Stimulated activated CD8-positive, alpha-beta memory T cell treated with anti-CD3 and anti-CD28 coated beads, Interleukin-12 subunit alpha, Interleukin-12 subunit beta, amount 100 ng/mL, for 24 hours (primary cell): ENCODE results near the gene NEURL4.

Experiments used
- DNase-seq: peaks from one replicate; pipeline ENCODE4 v3.0.0-alpha.2; 2020; ENCODE audit errors: extremely low read depth

The NEURL4 gene

DNA sequence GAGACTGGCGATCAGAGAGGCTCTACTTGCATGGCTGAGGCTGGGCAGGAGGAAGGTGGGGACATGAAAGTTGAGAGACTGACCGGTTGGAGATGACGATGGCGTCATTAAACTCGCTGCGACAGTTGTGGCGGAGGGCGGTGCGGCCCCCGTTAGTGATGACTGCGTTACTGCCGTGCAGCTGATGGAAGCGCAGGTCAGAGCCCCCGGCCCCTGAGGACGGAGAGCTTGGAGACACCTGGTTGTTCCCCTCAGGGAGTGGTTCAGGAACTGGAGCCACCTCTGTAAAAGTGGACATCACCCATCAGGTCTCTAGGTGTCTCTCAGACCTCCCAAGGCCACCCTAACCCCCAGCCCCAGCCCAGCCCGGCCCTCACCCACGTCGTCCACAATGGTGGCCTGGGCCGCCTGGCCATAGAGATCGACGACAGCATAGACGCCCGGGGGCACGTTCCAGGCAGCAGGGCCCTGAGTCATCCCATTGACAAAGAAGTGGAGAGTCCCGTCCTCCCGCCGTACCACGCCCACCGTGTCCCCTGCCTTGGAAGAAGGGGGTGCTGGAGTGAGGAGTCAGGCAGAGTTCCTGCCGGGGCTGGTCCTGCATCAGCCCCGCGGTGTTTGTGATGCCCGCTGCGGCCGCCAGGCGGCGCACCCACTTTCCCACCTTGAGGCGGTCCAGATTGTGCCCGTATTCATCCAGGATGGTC lies 5.3 kb downstream of the NEURL4 start:
- DNase-seq: no peak

DNA sequence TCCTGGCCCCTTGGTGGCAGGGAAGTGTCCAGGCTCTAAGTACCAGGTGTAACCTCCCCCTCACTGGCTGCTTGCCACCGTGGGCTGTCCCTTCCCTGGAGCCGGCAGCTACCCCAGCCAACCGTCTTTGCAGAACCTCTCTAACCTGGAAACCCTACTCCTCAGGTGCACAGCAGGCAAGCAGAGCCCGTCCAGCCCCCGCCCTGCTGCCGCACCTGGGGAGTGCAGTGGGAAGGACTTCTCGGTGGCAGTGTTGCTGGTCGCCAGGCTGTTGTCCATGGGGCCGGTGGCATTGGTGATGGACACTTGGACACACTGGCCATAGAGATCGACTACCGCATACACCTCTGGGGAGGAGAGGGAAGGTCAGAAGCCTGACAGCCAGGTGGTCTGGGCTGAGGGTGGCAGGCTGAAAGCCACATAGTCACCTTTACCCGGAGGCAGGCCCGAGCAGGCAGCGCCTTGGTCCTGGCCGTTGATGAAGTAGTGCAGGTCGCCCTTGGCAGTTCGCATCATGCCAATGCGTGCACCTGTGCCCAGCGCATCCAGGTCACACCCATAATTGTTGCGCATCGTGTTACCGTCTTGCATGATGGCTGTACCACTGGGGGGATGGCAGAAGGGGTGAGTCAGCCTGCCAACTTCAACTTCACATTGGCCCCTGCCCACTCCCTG lies 6.5 kb downstream of the NEURL4 start:
- DNase-seq: no peak

DNA sequence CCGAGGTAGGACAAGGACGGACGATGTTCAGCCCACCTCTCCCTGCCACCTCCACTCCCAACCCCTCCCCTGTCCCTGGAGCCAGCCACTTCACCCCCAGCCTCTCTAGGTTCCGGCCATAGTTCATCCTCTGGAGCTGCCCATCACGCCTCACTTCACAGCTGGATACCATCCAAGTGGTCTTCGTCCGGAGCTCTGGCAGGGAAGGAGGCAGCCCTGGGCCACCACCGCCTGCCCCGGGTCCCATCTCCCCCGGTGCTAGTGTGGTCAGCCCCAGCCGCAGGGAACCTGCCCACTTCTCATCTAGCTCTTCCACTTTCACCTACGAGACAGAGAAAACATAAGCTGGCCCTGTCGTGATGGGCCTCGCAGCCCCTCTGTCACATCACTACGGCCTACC lies 7.7 kb downstream of the NEURL4 start:
- DNase-seq: no peak

DNA sequence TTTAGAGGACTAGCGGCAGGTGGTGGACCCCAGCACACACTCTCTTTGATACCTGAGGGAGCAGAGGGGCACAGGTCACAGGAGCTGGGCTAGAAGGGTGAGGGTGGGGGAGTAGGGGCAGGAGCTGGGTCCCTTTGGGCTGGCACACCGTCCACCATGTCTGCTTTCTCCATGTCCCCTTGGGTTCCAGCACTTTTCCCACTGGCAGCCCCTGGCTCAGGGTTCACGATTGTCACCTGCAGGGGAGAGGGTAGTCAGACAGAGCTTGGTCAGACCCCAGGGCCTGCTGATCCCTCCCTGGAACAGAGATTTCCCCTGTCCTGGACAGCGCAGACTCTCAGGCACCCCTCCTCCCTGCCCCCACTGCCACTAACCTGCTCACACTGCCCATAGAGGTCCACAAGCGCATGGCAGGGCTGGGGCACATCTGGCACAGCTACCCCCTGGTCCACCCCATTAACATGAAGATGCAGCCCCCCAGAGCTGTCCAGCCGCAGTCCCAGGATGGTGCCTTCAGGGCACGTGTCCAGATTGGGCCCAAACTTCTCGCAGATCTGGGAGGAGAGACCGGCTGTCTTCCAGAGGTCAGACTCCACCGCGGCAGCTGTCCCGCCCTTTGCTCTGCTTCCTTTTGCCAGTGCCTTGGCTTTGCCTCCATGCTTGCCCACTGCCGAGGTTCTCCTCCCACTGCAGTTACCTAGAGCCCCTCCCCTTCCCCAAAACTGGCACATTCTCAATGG lies 10.8 kb downstream of the NEURL4 start:
- DNase-seq: no peak

DNA sequence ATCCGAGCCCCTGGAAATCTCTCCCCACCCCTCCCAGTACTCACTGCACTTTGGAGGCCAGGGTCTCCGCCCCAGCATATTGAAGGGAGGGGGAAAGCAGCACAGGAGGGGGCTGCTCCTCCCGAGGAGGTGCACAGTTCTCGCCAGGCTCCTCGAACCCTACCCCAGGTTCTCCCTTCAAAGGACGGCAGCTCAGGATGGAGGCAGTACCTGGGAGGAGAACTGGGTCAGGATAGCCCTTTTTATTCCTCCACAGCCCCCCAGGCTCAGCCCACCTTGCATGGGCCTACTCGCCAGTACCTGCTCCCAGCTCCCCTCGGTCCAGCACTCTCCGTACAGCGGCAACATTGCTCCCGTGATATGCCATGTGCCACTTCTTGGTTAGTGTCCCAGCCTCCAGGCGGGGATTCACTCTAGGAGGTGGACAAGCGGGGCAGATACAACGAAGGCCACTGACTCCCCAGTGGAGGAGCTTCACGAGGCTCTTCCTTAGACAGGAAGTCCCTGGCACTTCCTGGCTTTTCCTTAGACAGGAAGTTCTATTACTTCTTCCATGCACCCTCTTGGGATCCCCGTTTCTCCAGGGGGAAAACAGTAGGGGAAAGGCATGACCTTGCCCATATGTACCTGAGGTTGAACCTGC lies 11.9 kb downstream of the NEURL4 start:
- DNase-seq: no peak

GRCh38 chr17:7315570-7316235 lies 13.4 kb downstream of the NEURL4 start:
- no peak for DNase-seq

DNA sequence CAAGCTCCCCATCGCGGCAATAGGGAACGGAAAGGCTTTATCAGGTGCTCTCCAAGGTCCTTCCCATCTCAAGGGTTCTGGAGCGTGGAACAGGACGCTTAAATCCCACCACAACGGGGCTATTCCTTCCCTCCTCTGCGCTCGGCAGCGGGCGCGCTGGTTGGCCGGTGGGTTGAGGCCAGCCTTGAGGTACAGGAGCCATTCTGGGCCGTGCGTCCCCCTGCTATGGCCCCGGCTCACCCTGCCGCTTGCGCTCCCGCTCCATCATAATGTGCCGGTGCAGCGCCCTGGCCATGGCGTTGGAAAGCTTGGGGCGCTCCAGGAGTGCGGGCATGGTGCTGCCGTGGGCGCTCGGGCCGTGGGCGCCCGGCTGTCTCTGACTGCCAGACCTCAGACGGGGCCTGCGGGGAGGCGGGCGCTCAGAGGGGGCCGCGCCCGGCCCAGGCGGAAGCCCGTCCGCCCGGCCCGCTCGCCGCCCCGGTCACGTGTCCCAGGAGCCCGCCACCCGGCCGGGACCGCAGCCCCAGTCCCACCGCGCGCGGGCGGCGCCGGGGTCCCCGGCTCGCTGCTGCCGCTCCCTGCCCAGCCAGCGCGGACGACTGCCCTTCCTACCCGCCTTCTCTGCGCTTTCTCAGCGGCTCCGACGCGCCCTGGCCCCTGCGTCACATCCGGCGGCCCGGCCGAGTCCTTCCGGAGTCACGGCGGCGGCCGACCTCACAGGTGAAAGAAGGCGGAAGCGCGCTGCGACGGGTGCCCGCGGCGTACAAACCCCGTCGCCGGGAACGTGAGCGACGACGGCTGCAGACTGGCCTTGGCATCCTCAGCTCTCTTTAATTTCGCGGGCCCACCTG lies 14.2 kb downstream of the NEURL4 start, which contains the start of gene GPS2:
TSS of gene GPS2 (minus strand) at position 642 of the 851 bp plus-strand sequence. CDS start at position 334, 308 bp downstream.
- DNase-seq: peak; percentile 84

DNA sequence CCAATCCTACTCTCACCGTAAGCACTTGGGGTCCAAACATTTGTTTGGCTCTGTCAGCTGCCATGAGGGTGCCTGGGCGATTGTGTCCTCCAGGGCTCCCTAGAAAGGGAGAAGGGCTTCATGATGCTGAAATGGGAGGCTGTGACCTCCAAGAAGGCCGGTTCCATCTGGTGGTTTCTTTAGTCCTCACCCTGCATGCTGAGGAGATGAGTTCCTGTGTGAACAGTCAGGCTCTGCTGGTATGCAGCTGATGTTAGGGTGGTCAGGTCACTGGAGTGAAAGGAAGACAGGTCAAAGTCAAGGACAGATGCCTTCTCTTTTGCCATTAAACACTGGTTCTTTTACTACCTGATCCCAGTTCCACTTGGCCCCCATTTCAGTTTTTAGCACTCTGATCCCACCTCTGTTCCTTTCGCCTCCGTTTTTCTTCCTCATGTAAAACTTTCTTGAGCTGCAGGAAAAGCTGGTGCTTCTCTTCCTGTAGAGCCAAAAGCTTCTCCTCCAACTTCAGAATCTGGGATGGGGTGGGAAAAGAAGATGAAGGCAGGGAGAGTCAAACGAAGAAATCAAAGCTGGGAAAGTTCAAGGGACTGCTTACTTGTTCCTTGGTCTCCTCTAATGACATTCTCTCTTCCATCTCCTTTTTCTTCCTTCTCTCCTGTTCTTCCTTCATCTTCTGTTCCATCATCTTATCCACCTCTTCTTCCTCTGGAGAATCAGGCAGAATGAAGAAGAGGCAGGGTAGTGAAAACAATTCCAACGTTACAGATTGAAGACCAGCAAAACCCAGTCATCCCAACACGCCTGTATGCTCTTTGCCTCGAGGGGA lies 15.0 kb downstream of the NEURL4 start:
- DNase-seq: no peak

GRCh38 chr17:7313088-7313889 lies 15.8 kb downstream of the NEURL4 start:
- no peak for DNase-seq

- no peak for DNase-seq
Measured at GRCh38 chr17:7312432-7313087, 16.6 kb downstream of the NEURL4 start.

DNA sequence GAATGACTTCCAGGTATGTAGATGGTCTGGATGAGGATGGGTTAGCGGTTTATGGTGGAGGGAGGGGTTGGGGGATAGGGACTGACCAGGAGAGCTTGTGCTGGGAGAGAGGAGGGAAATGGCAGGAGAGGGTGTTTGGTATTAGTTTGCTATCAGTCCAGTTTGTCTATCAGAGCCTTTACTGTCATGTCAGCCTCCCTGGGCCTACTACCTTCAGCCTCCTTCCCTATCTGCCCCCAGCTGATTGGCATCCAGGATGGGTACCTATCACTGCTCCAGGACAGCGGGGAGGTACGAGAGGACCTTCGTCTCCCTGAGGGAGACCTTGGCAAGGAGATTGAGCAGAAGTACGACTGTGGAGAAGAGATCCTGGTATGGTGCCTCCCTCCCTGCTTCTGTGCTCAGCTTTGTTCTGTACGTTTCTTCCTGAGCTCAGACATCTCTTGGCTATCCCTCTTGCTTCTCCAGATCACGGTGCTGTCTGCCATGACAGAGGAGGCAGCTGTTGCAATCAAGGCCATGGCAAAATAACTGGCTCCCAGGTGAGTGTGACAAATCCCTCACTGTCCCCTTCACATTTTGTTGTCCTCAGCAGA lies 17.9 kb downstream of the NEURL4 start:
- no peak for DNase-seq

- no peak for DNase-seq
Measured at GRCh38 chr17:7309628-7310027, 19.5 kb downstream of the NEURL4 start.

DNA sequence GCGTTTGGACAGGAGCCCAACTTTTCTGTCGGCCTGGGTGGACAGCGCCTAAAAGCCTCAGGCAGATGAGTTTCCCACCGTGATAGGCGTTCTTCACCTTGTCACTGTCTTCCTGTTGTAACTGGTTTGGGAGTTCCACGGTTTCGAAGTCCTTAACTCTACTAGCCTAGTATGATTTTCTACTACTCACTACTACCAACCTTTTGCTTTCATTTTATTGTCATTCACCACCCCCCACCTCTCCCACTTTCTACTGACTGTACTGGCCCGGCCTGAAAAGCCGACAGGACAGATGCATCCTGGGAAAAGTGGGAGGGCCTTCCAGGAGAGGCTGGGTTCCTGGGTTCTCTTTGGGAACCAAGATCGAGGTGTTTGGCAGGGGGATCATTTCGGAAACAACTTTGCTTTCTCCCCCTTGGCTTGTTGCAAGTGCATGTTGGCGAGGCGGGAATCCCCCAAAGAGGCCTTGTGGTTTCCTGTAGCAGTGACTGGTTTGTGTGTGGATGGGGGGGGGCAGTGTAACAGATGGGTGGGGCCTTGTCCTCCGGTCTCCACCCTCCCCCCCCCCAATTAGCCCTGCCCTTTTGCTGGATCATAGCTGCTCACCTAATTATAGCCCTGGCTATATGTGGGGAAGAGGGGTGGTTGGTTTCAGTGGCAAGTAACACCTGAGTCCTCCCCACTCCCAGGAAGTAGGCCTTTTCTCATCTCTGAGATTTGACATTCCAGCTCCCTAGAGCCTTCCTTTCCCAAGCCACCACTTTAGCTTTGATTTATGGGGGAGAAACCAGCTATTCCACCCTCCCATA lies 20.3 kb downstream of the NEURL4 start:
- peak; percentile 51 for DNase-seq

DNA sequence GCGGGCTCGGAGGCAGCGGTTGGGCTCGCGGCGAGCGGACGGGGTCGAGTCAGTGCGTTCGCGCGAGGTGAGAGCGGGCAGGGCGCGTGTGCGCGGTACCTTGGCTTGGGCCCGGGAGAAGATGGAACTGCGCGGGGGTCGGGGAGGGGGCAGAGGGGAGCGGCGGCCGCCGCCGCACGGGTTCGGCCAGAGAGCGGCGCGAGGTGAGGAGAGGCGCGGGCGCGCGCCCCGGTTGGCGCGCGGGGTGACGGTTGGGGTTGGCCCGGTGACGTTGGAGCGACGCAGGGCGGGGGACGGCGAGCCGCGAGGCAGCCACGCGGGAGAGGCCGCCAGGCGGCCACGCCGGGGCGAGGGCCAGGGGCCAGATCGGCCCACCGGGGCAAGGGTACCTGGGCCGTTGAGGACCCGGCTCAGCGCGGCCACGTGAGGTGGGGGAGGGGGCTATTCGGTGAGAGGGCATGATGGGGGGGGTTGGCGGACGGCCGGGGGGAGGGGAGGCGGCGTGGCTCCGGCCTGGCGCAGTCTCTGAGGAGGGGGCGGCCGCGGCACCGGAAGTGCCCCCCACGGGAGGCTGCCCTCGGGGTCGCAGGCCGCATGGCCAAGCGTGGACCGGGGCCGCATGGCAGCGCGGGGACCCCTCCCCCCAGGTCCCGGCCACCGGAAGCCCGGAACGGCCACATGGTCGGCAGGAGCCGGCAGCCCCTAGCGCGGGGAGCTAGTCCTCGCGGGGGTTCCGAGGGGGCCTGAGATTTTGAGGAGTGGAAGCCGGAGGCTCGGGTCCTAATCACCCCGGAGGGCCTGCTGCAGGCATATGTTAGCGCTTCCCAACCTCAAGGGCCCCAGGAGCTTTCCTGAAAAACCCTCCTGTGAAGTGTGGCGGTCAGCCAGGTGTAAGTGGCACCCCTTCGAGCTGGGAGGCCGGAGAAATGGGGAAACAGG lies 21.2 kb downstream of the NEURL4 start:
- DNase-seq: no peak

- DNase-seq: peak; percentile 100
Measured at GRCh38 chr17:7306911-7307685, 22.0 kb downstream of the NEURL4 start, which contains the start of gene EIF5A. EIF5A (plus strand) TSS chr17:7307628; CDS start chr17:7309636, 2,008 bp downstream.
